ENCODE results near the gene EXT2. TPM values are rescaled to one million over a fixed set of nuclear protein-coding genes. Genes with fewer than 3 reads are reported as not detected.

Gene EXT2
- total RNA-seq, 1 experiment from 2014 or later: 42.9 TPM

DNA sequence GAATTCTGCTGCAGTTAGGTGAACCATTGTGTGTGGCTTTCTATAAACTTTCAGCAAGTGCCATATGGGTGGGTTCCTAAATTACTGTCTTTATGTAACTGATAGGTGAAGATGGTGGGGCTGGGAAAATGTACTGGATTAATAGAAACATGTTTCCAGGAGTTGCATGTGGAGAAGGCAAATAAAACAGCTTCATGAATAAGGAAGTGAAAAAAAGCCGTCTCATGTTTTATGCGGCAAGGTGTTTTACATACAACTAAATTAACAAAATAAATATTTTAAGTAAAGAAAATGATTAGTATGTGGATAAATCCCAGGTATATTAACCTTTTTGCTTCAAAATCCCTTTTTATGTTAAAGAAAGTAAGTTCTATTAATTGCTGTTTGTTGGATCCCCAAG lies 67.2 kb downstream of the EXT2 start:
- no peaks in the 10 kb centered on the region for H3K27me3 ChIP-seq (ENCODE audit: insufficient read depth, low read length)
- peaks cover 0 to 9% (median 0%) of the 10 kb centered on the region in 3 experiments; a peak in 2 of 7 replicates for H3K36me3 Mint-ChIP-seq (ENCODE audit: insufficient read depth in 1 of 3, low read depth in 3 of 3)
- no peaks in the 10 kb centered on the region for H3K27me3 Mint-ChIP-seq (ENCODE audit: low read depth)
- peaks cover 0 to 3% of the 10 kb centered on the region in 2 experiments; a peak in 2 of 5 replicates for H3K9me3 Mint-ChIP-seq
- H3K18ac ChIP-seq (ENCODE audit: insufficient read length, low read depth, low read length): no peak overlapping the region
- no peaks in the 10 kb centered on the region for H4K20me1 ChIP-seq (ENCODE audit: control insufficient read depth, insufficient read depth, insufficient read length)
- no peak overlapping the region for H3K27ac ChIP-seq (ENCODE audit: insufficient read length, low read depth, low read length)
- no peak overlapping the region for H3K9ac ChIP-seq (ENCODE audit: extremely low read depth, insufficient read length, low read length)
- H3T11ph ChIP-seq (ENCODE audit: low read length): no peak overlapping the region
- H3K4me1 ChIP-seq (ENCODE audit: insufficient read depth, low read length): no peaks in the 10 kb centered on the region
- H3K79me1 ChIP-seq (ENCODE audit: insufficient read depth, low read depth, low read length, poor library complexity, severe bottlenecking): no peaks in the 10 kb centered on the region
- no peaks in the 10 kb centered on the region for H3K79me2 ChIP-seq (ENCODE audit: insufficient read depth, low read length)
- no peak overlapping the region for H3K4me3 Mint-ChIP-seq
- H4K8ac ChIP-seq (replicated peaks; ENCODE audit: insufficient read length, low read depth, low read length): no peak overlapping the region
- H3K23me2 ChIP-seq (ENCODE audit: insufficient read length, low read depth, low read length, poor library complexity, severe bottlenecking): no peaks in the 10 kb centered on the region
- H2BK5ac ChIP-seq (ENCODE audit: insufficient read length, low read length): no peak overlapping the region
- WGBS (ENCODE audit: extremely low coverage, insufficient read length, low lambda C conversion rate): no CpG with 5 or more reads among the region's 2 CpGs
- H3K4ac ChIP-seq (ENCODE audit: low read depth, low read length): no peak overlapping the region
- H3K9me3 ChIP-seq (ENCODE audit: control insufficient read depth, low read depth, low read length): no peaks in the 10 kb centered on the region
- no peak overlapping the region for H4K5ac ChIP-seq (ENCODE audit: insufficient read length, low read depth, low read length)
- no peak overlapping the region for H2AFZ ChIP-seq (ENCODE audit: low read length)
- H3K56ac ChIP-seq (ENCODE audit: insufficient read length, low read depth, low read length): no peak overlapping the region
- no peak for DNase-seq
- no peak overlapping the region for H2BK120ac ChIP-seq (ENCODE audit: low read depth, low read length, poor library complexity, severe bottlenecking)
- H3K4me2 ChIP-seq (ENCODE audit: insufficient read depth, insufficient read length, low read length): no peak overlapping the region
- no peak overlapping the region for H3K14ac ChIP-seq (ENCODE audit: insufficient read depth, low read length)
- no peak overlapping the region for H3K23ac ChIP-seq (ENCODE audit: insufficient read length, low read depth, low read length)
- no peak overlapping the region for H2BK20ac ChIP-seq (ENCODE audit: low read depth, low read length, poor library complexity, severe bottlenecking)
- no peak overlapping the region for H2BK12ac ChIP-seq (ENCODE audit: insufficient read length, low read depth, low read length)
- TF ChIP-seq, protein P1, sequence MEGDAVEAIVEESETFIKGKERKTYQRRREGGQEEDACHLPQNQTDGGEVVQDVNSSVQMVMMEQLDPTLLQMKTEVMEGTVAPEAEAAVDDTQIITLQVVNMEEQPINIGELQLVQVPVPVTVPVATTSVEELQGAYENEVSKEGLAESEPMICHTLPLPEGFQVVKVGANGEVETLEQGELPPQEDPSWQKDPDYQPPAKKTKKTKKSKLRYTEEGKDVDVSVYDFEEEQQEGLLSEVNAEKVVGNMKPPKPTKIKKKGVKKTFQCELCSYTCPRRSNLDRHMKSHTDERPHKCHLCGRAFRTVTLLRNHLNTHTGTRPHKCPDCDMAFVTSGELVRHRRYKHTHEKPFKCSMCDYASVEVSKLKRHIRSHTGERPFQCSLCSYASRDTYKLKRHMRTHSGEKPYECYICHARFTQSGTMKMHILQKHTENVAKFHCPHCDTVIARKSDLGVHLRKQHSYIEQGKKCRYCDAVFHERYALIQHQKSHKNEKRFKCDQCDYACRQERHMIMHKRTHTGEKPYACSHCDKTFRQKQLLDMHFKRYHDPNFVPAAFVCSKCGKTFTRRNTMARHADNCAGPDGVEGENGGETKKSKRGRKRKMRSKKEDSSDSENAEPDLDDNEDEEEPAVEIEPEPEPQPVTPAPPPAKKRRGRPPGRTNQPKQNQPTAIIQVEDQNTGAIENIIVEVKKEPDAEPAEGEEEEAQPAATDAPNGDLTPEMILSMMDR (conservative IDR thresholded peaks at IDR 0.05): no peak
- H3K27ac Mint-ChIP-seq: no peak overlapping the region
- no peak overlapping the region for H2AK5ac ChIP-seq (ENCODE audit: insufficient read length, low read length)
- no peak overlapping the region for H2BK15ac ChIP-seq (ENCODE audit: low read depth, low read length)
- H4K91ac ChIP-seq (ENCODE audit: insufficient read length, low read depth, low read length): no peak overlapping the region
- H3K4me1 Mint-ChIP-seq: 0 out of 4 replicates have a peak, but pooled peaks cover 0 to 3% of the 10 kb centered on the region in 2 experiments
